HEK293 (cell line): ENCODE measurements around the gene ETV1.

Experiments used
- CTCF ChIA-PET: fragments of 350-600 bp; formaldehyde crosslinking; extraction: SDS; loops from one replicate; lab custom pipeline; 2021; ENCODE audit warnings: antibody characterized with exemption; lab: Yijun Ruan, JAX
- POLR2A ChIA-PET: fragments of 300-600 bp; formaldehyde crosslinking; extraction: SDS; loops from one replicate; lab custom pipeline; 2020; ENCODE audit warnings: antibody characterized with exemption, inconsistent platforms; lab: Yijun Ruan, JAX
- H3K27ac ChIP-seq: fragments of 200-500 bp; sonication (Bioruptor generic); 2 replicates; pipeline ENCODE4 v1.5.1; 2014; ENCODE audit warnings: low read depth, low read length, control low read depth, inconsistent platforms; ENCODE audit errors: extremely low read depth
- H3K36me3 ChIP-seq, 2 experiments: fragments of 200-500 bp in 1 of 2; sonication (Bioruptor generic) in 1 of 2; 1 replicate in 1 of 2; 2 replicates in 1 of 2; pipeline ENCODE4 v1.5.1; 2014 to 2017; ENCODE audit warnings: inconsistent platforms in 2 of 2, low read length in 2 of 2; ENCODE audit not compliant: control insufficient read depth in 2 of 2, insufficient read depth in 1 of 2
- H3K4me1 ChIP-seq: fragments of 200-500 bp; sonication (Bioruptor generic); 2 replicates; pipeline ENCODE4 v1.5.1; 2014; ENCODE audit warnings: mild to moderate bottlenecking, low read length, inconsistent platforms; ENCODE audit not compliant: control insufficient read depth, insufficient read depth
- H3K4me3 ChIP-seq: 2 replicates; pipeline ENCODE4 v1.5.1; 2011; ENCODE audit warnings: low read depth, mild to moderate bottlenecking, control low read depth, low read length, moderate library complexity
- H3K9me3 ChIP-seq: fragments of 200-500 bp; sonication (Bioruptor generic); 2 replicates; pipeline ENCODE4 v1.5.1; 2014; ENCODE audit warnings: low read depth, low read length, inconsistent platforms; ENCODE audit not compliant: control insufficient read depth, insufficient read depth
- HOXD13 ChIP-seq: sonication (generic); formaldehyde crosslinking; IDR thresholded peaks from 2 replicates; pipeline ENCODE4 v1.8.0; 2022; ENCODE audit warnings: missing genetic modification reagents, borderline replicate concordance
- PRDM1 ChIP-seq: fragments of 450-650 bp; formaldehyde crosslinking; IDR thresholded peaks from 2 replicates; pipeline ENCODE4; 2016; ENCODE audit warnings: missing biosample characterization, missing genetic modification characterization
- SCRT1 ChIP-seq: fragments of 450-650 bp; formaldehyde crosslinking; IDR thresholded peaks from 2 replicates; pipeline ENCODE4 v1.5.1; 2016; ENCODE audit warnings: missing biosample characterization, missing genetic modification characterization, borderline replicate concordance
- WT1 ChIP-seq: fragments of 450-650 bp; formaldehyde crosslinking; IDR thresholded peaks from 2 replicates; pipeline ENCODE4 v1.5.1; 2016; ENCODE audit warnings: missing biosample characterization, missing genetic modification characterization
- ZBTB17 ChIP-seq: fragments of 450-650 bp; formaldehyde crosslinking; IDR thresholded peaks from 2 replicates; pipeline ENCODE4 v1.5.1; 2016; ENCODE audit warnings: missing biosample characterization, missing genetic modification characterization
- ZNF132 ChIP-seq: fragments of 450-650 bp; formaldehyde crosslinking; IDR thresholded peaks from 2 replicates; pipeline ENCODE4 v1.5.1; 2017; ENCODE audit warnings: missing biosample characterization, missing genetic modification characterization, borderline replicate concordance
- ZNF302 ChIP-seq: fragments of 450-650 bp; formaldehyde crosslinking; IDR thresholded peaks from 2 replicates; pipeline ENCODE4 v1.5.1; 2016; ENCODE audit warnings: missing biosample characterization, missing genetic modification characterization, low read depth
- ZNF335 ChIP-seq: fragments of 450-650 bp; formaldehyde crosslinking; conservative IDR thresholded peaks from 2 replicates; pipeline ENCODE4 v1.5.1; 2016; ENCODE audit warnings: missing biosample characterization, missing genetic modification characterization
- ZNF341 ChIP-seq: fragments of 450-650 bp; formaldehyde crosslinking; IDR thresholded peaks from 2 replicates; pipeline ENCODE4; 2016; ENCODE audit warnings: low read depth, missing biosample characterization, missing genetic modification characterization
- ZNF391 ChIP-seq: fragments of 450-650 bp; formaldehyde crosslinking; IDR thresholded peaks from 2 replicates; pipeline ENCODE4 v1.5.1; 2016; ENCODE audit warnings: low read depth, missing biosample characterization, missing genetic modification characterization, borderline replicate concordance
- ZNF548 ChIP-seq: fragments of 450-650 bp; formaldehyde crosslinking; IDR thresholded peaks from 2 replicates; pipeline ENCODE4 v1.5.1; 2016; ENCODE audit warnings: missing biosample characterization, missing genetic modification characterization
- ZNF555 ChIP-seq: fragments of 450-650 bp; formaldehyde crosslinking; conservative IDR thresholded peaks from 2 replicates; pipeline ENCODE4 v1.5.1; 2017; ENCODE audit warnings: missing biosample characterization, mild to moderate bottlenecking, missing genetic modification characterization, inconsistent platforms
- ZNF701 ChIP-seq: fragments of 450-650 bp; formaldehyde crosslinking; IDR thresholded peaks from 2 replicates; pipeline ENCODE4 v1.5.1; 2016; ENCODE audit warnings: missing biosample characterization, missing genetic modification characterization
- ZNF707 ChIP-seq: fragments of 450-650 bp; formaldehyde crosslinking; IDR thresholded peaks from 2 replicates; pipeline ENCODE4 v1.5.1; 2016; ENCODE audit warnings: missing biosample characterization, missing genetic modification characterization
- ZNF776 ChIP-seq: fragments of 450-650 bp; formaldehyde crosslinking; IDR thresholded peaks from 2 replicates; pipeline ENCODE4 v1.5.0; 2017; ENCODE audit warnings: missing biosample characterization, missing genetic modification characterization, borderline replicate concordance
- ZNF785 ChIP-seq: fragments of 450-650 bp; formaldehyde crosslinking; IDR thresholded peaks from 2 replicates; pipeline ENCODE4 v1.5.1; 2016; ENCODE audit warnings: missing biosample characterization, missing genetic modification characterization
- ZNF843 ChIP-seq: fragments of 450-650 bp; formaldehyde crosslinking; IDR thresholded peaks from 2 replicates; pipeline ENCODE4 v1.5.1; 2016; ENCODE audit warnings: missing biosample characterization, missing genetic modification characterization
- TF ChIP-seq, protein P1 (sequence below): fragments of 450-650 bp; IDR thresholded peaks from 2 replicates; pipeline ENCODE4 v1.5.1; 2018; ENCODE audit warnings: missing biosample characterization, mild to moderate bottlenecking, missing genetic modification characterization
- TF ChIP-seq, protein P2 (sequence below): fragments of 450-650 bp; formaldehyde crosslinking; IDR thresholded peaks from 2 replicates; pipeline ENCODE4; 2016; ENCODE audit warnings: missing biosample characterization, missing genetic modification characterization
- TF ChIP-seq, protein P3 (sequence below): fragments of 450-650 bp; formaldehyde crosslinking; IDR thresholded peaks from 2 replicates; pipeline ENCODE4 v1.5.1; 2016; ENCODE audit warnings: missing biosample characterization, missing genetic modification characterization, borderline replicate concordance
- TF ChIP-seq, protein P4 (sequence below): fragments of 450-650 bp; formaldehyde crosslinking; IDR thresholded peaks from 2 replicates; pipeline ENCODE4 v1.5.1; 2017; ENCODE audit warnings: missing biosample characterization, missing genetic modification characterization

ETV1 gene

DNA sequence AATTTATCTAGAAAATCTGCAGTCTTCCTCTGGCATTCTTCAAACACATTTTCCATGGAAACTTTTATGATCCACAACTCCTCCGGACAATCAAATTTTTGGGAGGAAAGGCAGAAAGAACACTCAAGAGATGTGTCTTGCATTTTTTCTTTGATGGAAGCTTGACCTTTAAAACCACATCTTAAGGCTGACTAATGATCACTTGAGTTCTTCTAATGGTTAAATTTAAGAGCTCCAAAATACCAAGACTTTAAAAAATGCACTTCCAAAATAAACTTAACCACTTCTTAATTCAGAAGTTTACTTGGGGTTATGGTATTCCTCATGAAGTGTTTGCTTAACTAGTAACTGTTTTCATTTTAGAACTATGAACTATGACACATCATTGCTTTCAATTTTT lies 43.3 kb downstream of the ETV1 start:
- CTCF ChIA-PET: interaction anchor here (0.6 kb wide), 1 partner anchor 19 kb away, joined by 3 read pairs; no protein-coding TSS in a partner anchor
- POLR2A ChIA-PET: no interaction called here
- no peak overlapping the region for H3K27ac ChIP-seq

DNA sequence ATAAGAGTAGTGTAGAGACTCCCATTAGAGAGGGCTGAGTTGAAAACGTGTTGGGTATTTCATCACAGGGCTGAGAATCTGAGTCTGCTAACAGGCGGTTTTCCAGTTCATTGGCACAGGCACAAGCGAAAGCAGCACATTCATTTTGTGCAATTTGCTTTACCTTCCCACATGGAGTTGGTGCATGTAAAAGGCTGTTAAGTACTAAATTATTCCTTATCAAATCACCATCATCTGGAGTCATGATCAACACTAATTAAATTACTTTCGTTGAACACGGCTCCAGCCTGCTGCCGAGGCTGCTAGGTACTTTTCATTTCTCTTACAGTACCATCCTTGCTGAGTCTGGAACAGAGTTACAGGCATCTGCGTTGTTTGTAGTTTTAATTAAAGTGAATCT lies 43.8 kb downstream of the ETV1 start:
- Histone ChIP-seq H3K27ac (no peak overlapping the region; the same call in 1 of the 2 replicates), H3K9me3 (no peaks in the 10 kb centered on the region)
- TF ChIP-seq ZNF335 (tag by site-specific recombination) (peak; percentile 33), PRDM1 (tag by site-specific recombination) (0 out of 2 replicates have a peak, but pooled peaks have one; percentile 18), ZNF548 (tag by site-specific recombination) (no peak)
- TF ChIP-seq, protein P1, sequence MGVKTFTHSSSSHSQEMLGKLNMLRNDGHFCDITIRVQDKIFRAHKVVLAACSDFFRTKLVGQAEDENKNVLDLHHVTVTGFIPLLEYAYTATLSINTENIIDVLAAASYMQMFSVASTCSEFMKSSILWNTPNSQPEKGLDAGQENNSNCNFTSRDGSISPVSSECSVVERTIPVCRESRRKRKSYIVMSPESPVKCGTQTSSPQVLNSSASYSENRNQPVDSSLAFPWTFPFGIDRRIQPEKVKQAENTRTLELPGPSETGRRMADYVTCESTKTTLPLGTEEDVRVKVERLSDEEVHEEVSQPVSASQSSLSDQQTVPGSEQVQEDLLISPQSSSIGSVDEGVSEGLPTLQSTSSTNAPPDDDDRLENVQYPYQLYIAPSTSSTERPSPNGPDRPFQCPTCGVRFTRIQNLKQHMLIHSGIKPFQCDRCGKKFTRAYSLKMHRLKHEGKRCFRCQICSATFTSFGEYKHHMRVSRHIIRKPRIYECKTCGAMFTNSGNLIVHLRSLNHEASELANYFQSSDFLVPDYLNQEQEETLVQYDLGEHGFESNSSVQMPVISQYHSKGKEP: peak; percentile 63
- TF ChIP-seq, all 188 proteins: peak for 3
- CTCF ChIA-PET: no interaction called here
- H3K4me1 ChIP-seq: peaks cover 17% of the 10 kb centered on the region
- H3K36me3 ChIP-seq: no peaks in the 10 kb centered on the region
- POLR2A ChIA-PET: no interaction called here
- no peak overlapping the region for H3K4me3 ChIP-seq

More for the DNA sequence above, 43.3 kb downstream of the ETV1 start:
- Histone ChIP-seq H3K36me3 (no peaks in the 10 kb centered on the region), H3K9me3 (no peaks in the 10 kb centered on the region), H3K4me1 (peaks cover 17% of the 10 kb centered on the region), H3K4me3 (no peak overlapping the region)
- TF ChIP-seq ZNF302 (tag by site-specific recombination) (no peak), ZNF391 (tag by site-specific recombination) (no peak), SCRT1 (tag by site-specific recombination) (no peak), ZNF701 (no peak)
- TF ChIP-seq, protein P2, sequence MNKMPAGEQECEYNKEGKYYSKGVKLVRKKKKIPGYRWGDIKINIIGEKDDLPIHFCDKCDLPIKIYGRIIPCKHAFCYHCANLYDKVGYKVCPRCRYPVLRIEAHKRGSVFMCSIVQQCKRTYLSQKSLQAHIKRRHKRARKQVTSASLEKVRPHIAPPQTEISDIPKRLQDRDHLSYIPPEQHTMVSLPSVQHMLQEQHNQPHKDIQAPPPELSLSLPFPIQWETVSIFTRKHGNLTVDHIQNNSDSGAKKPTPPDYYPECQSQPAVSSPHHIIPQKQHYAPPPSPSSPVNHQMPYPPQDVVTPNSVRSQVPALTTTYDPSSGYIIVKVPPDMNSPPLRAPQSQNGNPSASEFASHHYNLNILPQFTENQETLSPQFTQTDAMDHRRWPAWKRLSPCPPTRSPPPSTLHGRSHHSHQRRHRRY (tag by site-specific recombination): no peak

DNA sequence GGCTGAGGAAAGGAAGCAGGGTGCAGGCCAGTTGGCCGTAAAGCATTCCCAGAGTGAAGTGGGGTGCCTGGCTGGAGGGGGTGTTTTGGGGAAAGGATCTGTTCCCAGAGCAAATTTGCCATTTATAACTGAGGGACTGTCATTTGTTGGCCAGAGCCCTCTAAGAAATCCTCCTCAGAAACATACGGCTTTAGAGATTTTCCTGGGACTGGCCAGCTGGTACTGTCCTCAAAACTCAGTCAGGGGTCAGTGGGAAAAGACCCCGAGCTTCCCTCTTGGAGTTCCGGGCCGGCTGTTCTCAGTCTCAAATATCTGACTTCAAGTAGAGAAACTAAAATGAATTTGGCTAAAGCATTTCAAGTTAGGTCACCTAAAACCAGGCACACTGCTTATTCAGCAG lies 55.9 kb downstream of the ETV1 start:
- peaks cover 0 to 6% of the 10 kb centered on the region in 2 experiments; a peak in 2 of 3 replicates for H3K36me3 ChIP-seq

DNA sequence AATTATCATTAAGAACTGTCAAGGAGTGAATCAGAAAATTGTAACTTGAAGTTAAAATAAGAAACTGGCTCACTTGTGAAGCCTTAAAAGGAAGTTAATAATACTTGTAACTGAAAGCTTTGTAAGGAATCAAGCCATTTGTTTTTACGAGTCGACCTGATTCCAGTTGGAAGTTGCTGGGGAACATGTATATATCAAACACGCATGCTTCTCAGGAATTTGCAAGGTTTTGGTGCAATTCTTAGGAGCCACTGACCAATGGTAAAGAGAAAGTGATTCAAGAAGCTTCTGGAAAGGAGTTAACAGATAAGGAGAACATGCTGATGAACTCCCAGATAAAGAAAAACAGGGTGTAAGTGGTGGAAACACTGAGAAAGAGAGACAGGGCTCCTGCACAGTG lies 56.4 kb downstream of the ETV1 start:
- POLR2A ChIA-PET: no interaction called here
- H3K4me3 ChIP-seq: no peak overlapping the region
- no peaks in the 10 kb centered on the region for H3K9me3 ChIP-seq
- no peak overlapping the region for H3K27ac ChIP-seq
- CTCF ChIA-PET: interaction anchor here (0.6 kb wide), 1 partner anchor 76 kb away, joined by 3 read pairs; no protein-coding TSS in a partner anchor
- no peaks in the 10 kb centered on the region for H3K4me1 ChIP-seq
- peaks cover 0 to 6% of the 10 kb centered on the region in 2 experiments; a peak in 2 of 3 replicates for H3K36me3 ChIP-seq
- TF ChIP-seq ZNF843 (tag by site-specific recombination) (no peak), ZBTB17 (tag by site-specific recombination) (no peak), ZNF776 (no peak), ZNF341 (tag by site-specific recombination) (no peak), HOXD13 (CRISPR knock-in tag) (no peak), ZNF785 (no peak), ZNF555 (tag by site-specific recombination) (no peak)
- TF ChIP-seq, protein P3, sequence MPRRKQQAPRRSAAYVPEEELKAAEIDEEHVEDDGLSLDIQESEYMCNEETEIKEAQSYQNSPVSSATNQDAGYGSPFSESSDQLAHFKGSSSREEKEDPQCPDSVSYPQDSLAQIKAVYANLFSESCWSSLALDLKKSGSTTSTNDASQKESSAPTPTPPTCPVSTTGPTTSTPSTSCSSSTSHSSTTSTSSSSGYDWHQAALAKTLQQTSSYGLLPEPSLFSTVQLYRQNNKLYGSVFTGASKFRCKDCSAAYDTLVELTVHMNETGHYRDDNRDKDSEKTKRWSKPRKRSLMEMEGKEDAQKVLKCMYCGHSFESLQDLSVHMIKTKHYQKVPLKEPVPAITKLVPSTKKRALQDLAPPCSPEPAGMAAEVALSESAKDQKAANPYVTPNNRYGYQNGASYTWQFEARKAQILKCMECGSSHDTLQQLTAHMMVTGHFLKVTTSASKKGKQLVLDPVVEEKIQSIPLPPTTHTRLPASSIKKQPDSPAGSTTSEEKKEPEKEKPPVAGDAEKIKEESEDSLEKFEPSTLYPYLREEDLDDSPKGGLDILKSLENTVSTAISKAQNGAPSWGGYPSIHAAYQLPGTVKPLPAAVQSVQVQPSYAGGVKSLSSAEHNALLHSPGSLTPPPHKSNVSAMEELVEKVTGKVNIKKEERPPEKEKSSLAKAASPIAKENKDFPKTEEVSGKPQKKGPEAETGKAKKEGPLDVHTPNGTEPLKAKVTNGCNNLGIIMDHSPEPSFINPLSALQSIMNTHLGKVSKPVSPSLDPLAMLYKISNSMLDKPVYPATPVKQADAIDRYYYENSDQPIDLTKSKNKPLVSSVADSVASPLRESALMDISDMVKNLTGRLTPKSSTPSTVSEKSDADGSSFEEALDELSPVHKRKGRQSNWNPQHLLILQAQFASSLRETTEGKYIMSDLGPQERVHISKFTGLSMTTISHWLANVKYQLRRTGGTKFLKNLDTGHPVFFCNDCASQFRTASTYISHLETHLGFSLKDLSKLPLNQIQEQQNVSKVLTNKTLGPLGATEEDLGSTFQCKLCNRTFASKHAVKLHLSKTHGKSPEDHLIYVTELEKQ: no peak
- TF ChIP-seq, protein P4, sequence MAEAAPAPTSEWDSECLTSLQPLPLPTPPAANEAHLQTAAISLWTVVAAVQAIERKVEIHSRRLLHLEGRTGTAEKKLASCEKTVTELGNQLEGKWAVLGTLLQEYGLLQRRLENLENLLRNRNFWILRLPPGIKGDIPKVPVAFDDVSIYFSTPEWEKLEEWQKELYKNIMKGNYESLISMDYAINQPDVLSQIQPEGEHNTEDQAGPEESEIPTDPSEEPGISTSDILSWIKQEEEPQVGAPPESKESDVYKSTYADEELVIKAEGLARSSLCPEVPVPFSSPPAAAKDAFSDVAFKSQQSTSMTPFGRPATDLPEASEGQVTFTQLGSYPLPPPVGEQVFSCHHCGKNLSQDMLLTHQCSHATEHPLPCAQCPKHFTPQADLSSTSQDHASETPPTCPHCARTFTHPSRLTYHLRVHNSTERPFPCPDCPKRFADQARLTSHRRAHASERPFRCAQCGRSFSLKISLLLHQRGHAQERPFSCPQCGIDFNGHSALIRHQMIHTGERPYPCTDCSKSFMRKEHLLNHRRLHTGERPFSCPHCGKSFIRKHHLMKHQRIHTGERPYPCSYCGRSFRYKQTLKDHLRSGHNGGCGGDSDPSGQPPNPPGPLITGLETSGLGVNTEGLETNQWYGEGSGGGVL: no peak

More for the DNA sequence above, 55.9 kb downstream of the ETV1 start:
- POLR2A ChIA-PET: no interaction called here
- Histone ChIP-seq H3K9me3 (no peaks in the 10 kb centered on the region), H3K4me3 (no peak overlapping the region), H3K4me1 (no peaks in the 10 kb centered on the region), H3K27ac (no peak overlapping the region)
- CTCF ChIA-PET: no interaction called here
- TF ChIP-seq ZNF132 (tag by site-specific recombination) (no peak), WT1 (no peak), ZNF707 (tag by site-specific recombination) (no peak)
